GM19099 (cell line): ENCODE measurements around the gene KCNMB1.

Source experiments
- POLR2A ChIP-seq: IDR thresholded peaks from 3 replicates; pipeline ENCODE4 v1.6.1; 2011; ENCODE audit warnings: low read depth; ENCODE audit not compliant: insufficient read length; ENCODE audit errors: extremely low read depth

Gene KCNMB1

GRCh38 chr5:170345971-170346370 lies 43.2 kb downstream of the KCNMB1 start:
- TF ChIP-seq POLR2A = no peak

GRCh38 chr5:170343177-170343576 lies 46.0 kb downstream of the KCNMB1 start:
- TF ChIP-seq POLR2A = no peak

GRCh38 chr5:170342153-170342725 lies 46.9 kb downstream of the KCNMB1 start:
- no peak for TF ChIP-seq POLR2A

GRCh38 chr5:170341545-170341944 lies 47.6 kb downstream of the KCNMB1 start:
- no peak for TF ChIP-seq POLR2A

GRCh38 chr5:170339780-170340167 lies 49.4 kb downstream of the KCNMB1 start:
- no peak for TF ChIP-seq POLR2A

- no peak for TF ChIP-seq POLR2A
Measured at GRCh38 chr5:170338933-170339779, 50.0 kb downstream of the KCNMB1 start.

- TF ChIP-seq POLR2A = no peak
Measured at GRCh38 chr5:170338291-170338690, 50.9 kb downstream of the KCNMB1 start.

- TF ChIP-seq POLR2A = no peak
Measured at GRCh38 chr5:170337045-170337733, 52.0 kb downstream of the KCNMB1 start.

GRCh38 chr5:170336065-170336464 lies 53.1 kb downstream of the KCNMB1 start:
- no peak for TF ChIP-seq POLR2A

- no peak for TF ChIP-seq POLR2A
Measured at GRCh38 chr5:170334626-170335025, 54.5 kb downstream of the KCNMB1 start.

GRCh38 chr5:170333161-170333910 lies 55.8 kb downstream of the KCNMB1 start:
- no peak for TF ChIP-seq POLR2A

- no peak for TF ChIP-seq POLR2A
Measured at GRCh38 chr5:170332058-170332457, 57.1 kb downstream of the KCNMB1 start.

- no peak for TF ChIP-seq POLR2A
Measured at GRCh38 chr5:170330568-170331054, 58.6 kb downstream of the KCNMB1 start.

GRCh38 chr5:170329524-170329923 lies 59.6 kb downstream of the KCNMB1 start:
- TF ChIP-seq POLR2A = no peak

- no peak for TF ChIP-seq POLR2A
Measured at GRCh38 chr5:170327829-170328228, 61.3 kb downstream of the KCNMB1 start.
